ENCODE measurements around the gene KDR.

- no peak for TF ChIP-seq CTCF (IDR thresholded peaks at IDR 0.05)
- TF ChIP-seq POLR2AphosphoS5 (IDR thresholded peaks at IDR 0.05) = no peak
Observed at GRCh38 chr4:55170462-55170861, 45.1 kb upstream of the KDR start.

Measured in suprapubic skin (tissue), 3 donors.